Suprapubic skin (tissue), 4 donors: ENCODE measurements around the gene ZNF496. TPM values are rescaled to one million over a fixed set of nuclear protein-coding genes. Genes with fewer than 3 reads are reported as not detected.

Source experiments
- DNase-seq, 2 donors: peaks; one replicate each; pipeline ENCODE4 v3.0.0-alpha.2; 2019; ENCODE audit warnings: low spot score in 2 of 2
- H3K27ac ChIP-seq: fragments of 200-600 bp; sonication (generic); one replicate; pipeline ENCODE4 v1.5.1; 2019
- H3K27me3 ChIP-seq: fragments of 200-600 bp; sonication (generic); one replicate; pipeline ENCODE4 v1.5.1; 2019
- H3K36me3 ChIP-seq: fragments of 200-600 bp; sonication (generic); one replicate; pipeline ENCODE4 v1.5.1; 2019
- H3K4me1 ChIP-seq: fragments of 200-600 bp; sonication (generic); one replicate; pipeline ENCODE4 v1.5.1; 2019
- H3K4me3 ChIP-seq: fragments of 200-600 bp; sonication (generic); one replicate; pipeline ENCODE4 v1.5.1; 2019; ENCODE audit warnings: mild to moderate bottlenecking
- H3K9me3 ChIP-seq: fragments of 200-600 bp; sonication (generic); one replicate; pipeline ENCODE4 v1.5.1; 2019
- CTCF ChIP-seq, 2 donors: fragments of 200-600 bp in 1 of 2; fragments of 450-650 bp in 1 of 2; sonication (generic) in 1 of 2; IDR thresholded peaks; one replicate each; pipeline ENCODE4 v1.5.1; 2016 to 2019; ENCODE audit warnings: antibody characterized with exemption in 2 of 2, mild to moderate bottlenecking in 1 of 2, moderate library complexity in 1 of 2
- EP300 ChIP-seq: sonication (generic); formaldehyde crosslinking; IDR thresholded peaks from one replicate; pipeline ENCODE4 v1.6.1; 2017; ENCODE audit warnings: antibody characterized with exemption
- POLR2A ChIP-seq, 2 donors: fragments of 450-650 bp; IDR thresholded peaks; one replicate each; pipeline ENCODE4 v1.6.1; 2017; ENCODE audit warnings: antibody characterized with exemption in 2 of 2, mild to moderate bottlenecking in 2 of 2, moderate library complexity in 2 of 2
- POLR2AphosphoS5 ChIP-seq, 3 donors: sonication (generic); formaldehyde crosslinking; IDR thresholded peaks; one replicate each; pipeline ENCODE4 v1.6.1; 2017; ENCODE audit warnings: antibody characterized with exemption in 3 of 3
- WGBS: methylation state at CpG from one replicate; pipeline ENCODE4 v1.1.5; 2018; 5-methylcytosine and 5-hydroxymethylcytosine counted together
- total RNA-seq, 4 donors: library from RNA; depleted of rRNA; stranded (reverse); fragments of >200 nt; gene quantifications; one replicate each; pipeline ENCODE4 v1.1.0, GENCODE V29; 2016

ZNF496 gene
- total RNA-seq, 4 donors from 2014 or later: 17.5 to 45.7 (median 21.2) TPM

DNA sequence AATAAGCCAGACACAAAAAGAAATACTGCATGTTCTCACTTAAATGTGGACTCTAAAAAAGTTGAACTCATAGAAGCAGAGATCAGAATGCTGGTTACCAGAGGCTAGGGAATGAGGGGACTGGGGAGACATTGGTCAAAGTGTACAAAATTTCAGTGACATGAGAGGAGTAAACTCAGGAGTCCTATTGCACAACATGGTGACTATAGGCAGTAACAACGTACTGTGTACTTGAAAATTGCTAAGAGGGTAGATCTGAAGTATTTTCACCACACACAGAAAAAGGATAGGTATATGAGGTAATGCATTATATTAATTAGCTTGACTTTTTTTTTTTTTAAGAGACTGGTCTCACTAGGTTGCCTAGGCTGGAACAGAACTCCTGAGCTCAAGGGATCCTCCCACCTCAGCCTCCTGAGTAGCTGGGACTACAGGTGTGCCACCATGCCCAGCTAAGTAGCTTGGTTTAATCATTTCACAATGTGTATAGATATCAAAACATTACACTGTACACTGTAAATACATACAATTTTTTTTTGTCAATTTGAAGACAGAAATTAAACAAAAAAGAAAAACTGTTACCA lies 7.4 kb downstream of the ZNF496 start:
- no peaks in the 10 kb centered on the region for H3K27me3 ChIP-seq
- no peak for TF ChIP-seq CTCF (IDR thresholded peaks at IDR 0.05)
- TF ChIP-seq POLR2AphosphoS5 (IDR thresholded peaks at IDR 0.05): no peak
- TF ChIP-seq POLR2A (IDR thresholded peaks at IDR 0.05): no peak
- TF ChIP-seq EP300: no peak
- 94% methylated on average over 1 of the region's 1 CpG for WGBS
- H3K9me3 ChIP-seq: no peaks in the 10 kb centered on the region
- no peak for DNase-seq
- H3K4me1 ChIP-seq: no peaks in the 10 kb centered on the region
- peaks cover 70% of the 10 kb centered on the region for H3K36me3 ChIP-seq
- H3K4me3 ChIP-seq: no peak overlapping the region
- no peak overlapping the region for H3K27ac ChIP-seq

DNA sequence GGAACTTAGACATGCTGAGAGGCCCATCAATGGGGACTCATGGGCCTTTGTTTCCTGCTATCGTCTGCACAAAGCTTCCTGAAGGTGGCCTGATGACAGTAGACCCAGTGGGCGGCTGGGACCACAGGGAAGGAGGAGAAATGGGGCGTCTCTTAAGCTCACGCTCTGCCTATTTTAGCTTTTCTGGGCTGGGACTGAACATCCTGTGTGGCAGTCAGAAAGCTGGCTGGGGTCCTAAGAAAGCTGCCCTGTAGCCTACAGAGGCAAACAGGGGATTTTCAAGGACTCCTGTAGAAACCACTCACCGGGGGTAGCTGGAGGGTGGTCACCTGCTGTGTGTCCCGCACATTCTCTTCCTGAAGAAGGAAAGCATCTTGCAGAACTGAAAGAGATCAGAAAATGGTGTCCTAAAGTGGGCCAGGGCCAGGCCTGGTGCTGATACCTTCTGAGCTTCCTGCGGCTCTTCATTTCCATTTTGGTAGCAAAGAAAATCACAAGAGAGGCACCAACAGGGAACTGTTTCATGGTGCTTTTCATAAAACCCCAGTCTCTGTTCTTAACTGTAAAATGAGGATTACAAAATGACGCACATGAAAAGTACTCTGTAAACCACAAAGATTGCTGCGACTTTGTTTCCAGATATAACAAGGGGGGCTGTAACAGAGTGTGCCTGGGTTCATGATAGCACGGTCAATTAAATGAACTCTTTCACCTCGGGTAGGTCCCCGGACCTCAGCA lies 8.6 kb downstream of the ZNF496 start:
- Histone ChIP-seq H3K27ac (no peak overlapping the region), H3K4me1 (no peaks in the 10 kb centered on the region), H3K9me3 (no peaks in the 10 kb centered on the region), H3K4me3 (no peak overlapping the region), H3K27me3 (no peaks in the 10 kb centered on the region), H3K36me3 (peaks cover 60% of the 10 kb centered on the region)
- 82% methylated on average over 10 of the region's 12 CpGs for WGBS
- no peak for DNase-seq
- TF ChIP-seq POLR2AphosphoS5 (IDR thresholded peaks at IDR 0.05): no peak
- no peak for TF ChIP-seq POLR2A (IDR thresholded peaks at IDR 0.05)
- TF ChIP-seq EP300: no peak

GRCh38 chr1:247322442-247322841 lies 9.2 kb downstream of the ZNF496 start:
- WGBS: 80% methylated on average over 7 of the region's 7 CpGs
- Histone ChIP-seq H3K4me1 (no peaks in the 10 kb centered on the region), H3K36me3 (peaks cover 60% of the 10 kb centered on the region), H3K4me3 (no peak overlapping the region), H3K9me3 (no peaks in the 10 kb centered on the region), H3K27ac (no peak overlapping the region), H3K27me3 (no peaks in the 10 kb centered on the region)
- DNase-seq: no peak
- no peak for TF ChIP-seq EP300
- no peak for TF ChIP-seq POLR2AphosphoS5 (IDR thresholded peaks at IDR 0.05)
- no peak for TF ChIP-seq CTCF (IDR thresholded peaks at IDR 0.05)
- no peak for TF ChIP-seq POLR2A (IDR thresholded peaks at IDR 0.05)

GRCh38 chr1:247317702-247318101 lies 14.0 kb downstream of the ZNF496 start:
- Histone ChIP-seq H3K27me3 (no peaks in the 10 kb centered on the region), H3K27ac (no peak overlapping the region), H3K4me1 (no peaks in the 10 kb centered on the region), H3K4me3 (no peak overlapping the region), H3K36me3 (peaks cover 46% of the 10 kb centered on the region), H3K9me3 (no peaks in the 10 kb centered on the region)
- 87% methylated on average over 3 of the region's 3 CpGs for WGBS
- TF ChIP-seq POLR2A (IDR thresholded peaks at IDR 0.05) (no peak), CTCF (IDR thresholded peaks at IDR 0.05) (no peak), POLR2AphosphoS5 (IDR thresholded peaks at IDR 0.05) (no peak), EP300 (no peak)
- DNase-seq: no peak

GRCh38 chr1:247316590-247317197 lies 15.0 kb downstream of the ZNF496 start:
- no peak overlapping the region for H3K27ac ChIP-seq
- H3K4me1 ChIP-seq: no peaks in the 10 kb centered on the region
- H3K9me3 ChIP-seq: no peaks in the 10 kb centered on the region
- no peak overlapping the region for H3K4me3 ChIP-seq
- TF ChIP-seq EP300: no peak
- no peak for TF ChIP-seq POLR2AphosphoS5 (IDR thresholded peaks at IDR 0.05)
- no peak for TF ChIP-seq CTCF (IDR thresholded peaks at IDR 0.05)
- no peak for TF ChIP-seq POLR2A (IDR thresholded peaks at IDR 0.05)
- no peak for DNase-seq
- H3K27me3 ChIP-seq: no peaks in the 10 kb centered on the region
- peaks cover 37% of the 10 kb centered on the region for H3K36me3 ChIP-seq
- 87% methylated on average over 5 of the region's 5 CpGs for WGBS
